HK-2 (cell line): ENCODE results near the gene KYNU.
A peak's percentile ranks its signal among the peaks of the same experiment; 100 is the strongest.
"Not testable (repeated sequence)": the region's sequence is repeated elsewhere in the genome, so short reads cannot be mapped to it uniquely, and the experiment has no call there.

Experiments
- DNase-seq: peaks from one replicate; pipeline ENCODE4 v3.0.0-alpha.2; 2018; ENCODE audit not compliant: unreplicated experiment

KYNU gene

DNA sequence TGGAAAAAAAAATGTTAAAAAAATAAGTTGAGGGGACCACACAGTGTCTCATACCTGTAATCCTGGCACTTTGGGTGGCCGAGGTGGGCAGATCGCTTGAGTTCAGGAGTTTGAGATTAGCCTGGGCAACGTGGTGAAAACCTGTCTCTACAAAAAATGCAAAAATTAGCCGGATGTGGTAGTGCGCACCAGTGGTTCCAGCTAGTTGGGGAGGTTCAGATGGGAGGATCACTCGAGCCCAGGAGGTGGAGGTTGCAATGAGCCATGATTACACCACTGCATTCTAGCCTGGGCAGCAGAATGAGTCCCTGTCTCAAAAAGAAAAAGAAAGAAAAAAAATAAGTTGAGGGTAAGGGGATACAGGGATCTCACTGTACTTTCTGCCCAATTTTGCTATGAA lies 6.1 kb upstream of the KYNU start:
- no peak for DNase-seq

- no peak for DNase-seq
Measured at GRCh38 chr2:142872882-142873724, 4.4 kb upstream of the KYNU start.

DNA sequence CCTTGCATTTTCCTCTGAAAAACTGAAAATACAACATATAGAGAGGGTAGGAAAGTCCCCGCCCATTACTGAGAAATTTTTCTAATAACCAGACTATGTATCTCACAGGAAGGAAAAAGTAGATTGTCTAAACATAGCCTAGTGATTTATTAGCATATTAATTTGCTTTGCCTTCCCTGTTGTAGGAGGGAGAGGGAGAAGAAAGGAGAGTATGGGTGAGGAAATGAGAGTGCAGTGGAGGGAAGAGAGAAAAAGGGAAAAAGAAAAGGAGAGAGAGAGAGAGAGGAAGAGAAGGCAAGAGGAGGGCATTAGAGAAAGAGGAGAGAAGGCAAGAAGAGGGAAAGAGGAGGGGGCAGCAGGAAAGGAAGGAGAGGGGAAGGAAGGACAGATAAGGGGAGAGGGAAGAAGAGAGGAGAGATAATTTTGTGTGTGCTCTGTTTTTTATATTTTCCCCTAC lies 3.6 kb upstream of the KYNU start:
- no peak for DNase-seq

- peak; percentile 28 for DNase-seq
Measured at GRCh38 chr2:142874293-142874814, 3.1 kb upstream of the KYNU start.

GRCh38 chr2:142875010-142875409 lies 2.5 kb upstream of the KYNU start:
- no peak for DNase-seq

GRCh38 chr2:142875652-142876051 lies 1.8 kb upstream of the KYNU start:
- no peak for DNase-seq

DNA sequence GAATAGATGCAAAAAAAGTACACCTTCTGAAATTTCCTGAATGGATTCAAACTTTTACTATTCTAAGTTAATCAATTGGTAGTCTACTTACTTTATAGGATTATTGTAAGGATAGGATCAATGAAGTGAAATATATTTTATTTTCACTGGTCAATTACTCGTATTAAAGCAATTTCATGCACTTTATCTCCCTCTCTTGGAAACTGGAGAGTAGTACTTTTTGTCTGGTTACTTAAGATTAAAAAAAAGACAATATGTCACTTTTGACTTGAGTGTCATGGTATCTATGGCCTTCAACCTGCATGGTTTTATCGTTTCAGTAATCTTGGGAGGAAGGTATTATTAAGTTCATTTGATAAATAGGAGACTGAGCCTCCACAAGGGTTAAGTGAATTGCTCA lies 1.0 kb upstream of the KYNU start:
- no peak for DNase-seq

DNA sequence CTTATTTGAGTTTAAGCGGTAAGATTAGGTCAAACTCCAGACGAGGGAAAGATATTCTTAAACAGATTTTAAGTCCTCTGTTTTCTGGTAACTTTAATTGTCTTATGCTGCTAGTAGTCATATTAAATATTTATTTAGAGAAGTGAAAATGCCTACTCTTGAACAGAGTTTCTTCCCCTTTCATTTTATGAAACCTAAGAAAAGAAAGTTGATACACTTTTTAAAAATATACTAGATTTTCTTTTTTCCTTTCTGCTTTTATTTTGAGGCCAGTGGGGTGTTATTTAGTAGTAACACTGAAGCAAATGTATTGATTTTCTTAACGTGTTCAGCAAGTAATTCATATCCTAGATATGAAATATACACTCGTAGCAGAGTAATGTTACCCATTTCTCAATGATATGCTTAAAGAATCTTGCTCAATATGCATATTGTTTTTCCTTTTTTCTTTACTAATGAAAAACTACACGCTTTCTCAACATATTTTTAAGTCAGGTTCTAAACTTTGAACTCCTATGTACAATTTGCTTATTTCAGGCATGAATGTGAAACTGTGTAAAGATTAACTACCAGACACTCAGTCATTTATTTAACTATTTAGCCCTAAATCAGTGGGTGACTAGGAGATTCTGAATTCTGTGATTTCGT lies 691 bp downstream of the KYNU start:
- no peak for DNase-seq

- DNase-seq: no peak
Measured at GRCh38 chr2:142879151-142879550, 1.7 kb downstream of the KYNU start.

GRCh38 chr2:142880279-142880678 lies 2.8 kb downstream of the KYNU start:
- no peak for DNase-seq

- DNase-seq: no peak
Measured at GRCh38 chr2:142881619-142882018, 4.2 kb downstream of the KYNU start.

- not testable (repeated sequence) for DNase-seq
Measured at GRCh38 chr2:142882500-142882899, 5.0 kb downstream of the KYNU start.

DNA sequence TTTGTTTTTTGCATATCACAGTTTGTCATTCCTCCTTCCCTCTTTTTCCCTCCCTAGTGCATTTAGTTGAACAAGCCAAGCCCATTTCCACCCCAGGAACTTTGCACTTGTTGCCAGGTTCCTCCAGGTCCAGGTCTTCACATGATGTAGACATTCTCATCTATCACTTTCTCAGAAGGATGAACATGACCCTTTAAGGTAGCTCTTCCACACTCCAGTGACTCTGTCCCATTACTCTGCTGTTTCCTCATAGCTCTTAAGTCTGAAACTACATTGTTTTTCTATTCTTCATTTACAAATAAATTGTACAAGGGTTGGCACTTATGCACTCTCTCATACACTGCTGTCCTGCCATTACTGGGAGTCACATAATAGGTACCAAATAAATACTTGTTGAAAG lies 6.1 kb downstream of the KYNU start:
- DNase-seq: no peak

DNA sequence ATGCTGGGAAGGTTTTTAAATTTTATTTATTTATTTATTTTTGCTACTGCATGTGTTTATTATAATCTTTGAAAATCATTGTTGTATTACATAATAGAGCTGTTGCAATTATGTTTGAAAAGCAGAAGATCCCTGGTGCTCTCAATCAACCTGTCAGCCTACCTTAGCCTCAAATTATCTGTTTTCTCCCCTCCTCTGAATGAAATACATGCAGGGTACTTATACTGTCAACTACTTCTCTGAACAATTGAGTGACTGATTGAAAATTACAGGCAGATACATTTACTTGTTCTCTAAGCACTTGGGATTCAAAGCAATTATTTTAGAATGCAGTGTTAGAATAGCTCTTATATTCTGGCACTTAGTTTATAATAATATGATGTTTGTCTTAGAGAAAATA lies 8.1 kb downstream of the KYNU start:
- no peak for DNase-seq

DNA sequence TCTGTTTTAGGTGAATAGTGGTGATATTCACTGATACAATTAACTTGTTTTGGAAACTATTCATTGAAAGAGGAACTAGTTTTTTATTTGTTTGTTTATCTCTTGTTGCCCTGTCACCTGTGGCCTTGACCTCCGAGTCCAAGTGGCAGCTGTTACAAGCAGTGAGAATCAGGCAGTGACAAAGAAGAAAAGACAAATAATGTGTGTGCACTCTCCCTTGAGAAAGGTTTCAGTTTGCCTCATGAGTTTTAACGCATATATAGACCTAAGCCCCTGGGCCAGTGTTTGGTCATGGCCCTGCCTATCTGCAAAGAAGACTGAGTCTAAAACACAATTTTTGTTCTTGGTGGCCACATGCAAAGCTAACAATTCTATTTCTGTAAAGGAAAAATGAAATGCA lies 15.3 kb downstream of the KYNU start:
- DNase-seq: no peak

DNA sequence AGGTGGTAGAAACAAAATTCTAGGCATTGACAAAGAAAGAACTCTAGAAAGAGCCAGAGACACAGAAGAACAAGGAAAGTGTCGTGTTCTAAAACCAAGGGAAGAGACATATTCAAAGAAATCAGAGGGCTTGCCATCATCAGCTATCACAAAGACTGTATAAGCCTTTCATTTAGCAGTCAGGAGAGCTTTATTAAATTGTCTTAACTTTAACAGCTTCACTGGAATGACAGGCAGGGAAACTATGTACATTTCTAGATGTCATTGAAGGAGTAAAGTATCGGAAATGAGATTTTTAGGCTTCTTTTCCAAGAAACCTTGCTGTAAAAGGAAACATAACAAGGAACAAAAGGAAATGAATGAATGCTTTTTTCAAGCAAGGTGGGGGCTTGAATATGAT lies 15.8 kb downstream of the KYNU start:
- no peak for DNase-seq

GRCh38 chr2:142897807-142898206 lies 20.3 kb downstream of the KYNU start:
- no peak for DNase-seq

- DNase-seq: not testable (repeated sequence)
Measured at GRCh38 chr2:142900327-142900726, 22.9 kb downstream of the KYNU start.

GRCh38 chr2:142901780-142902179 lies 24.3 kb downstream of the KYNU start:
- no peak for DNase-seq

GRCh38 chr2:142903726-142904125 lies 26.3 kb downstream of the KYNU start:
- not testable (repeated sequence) for DNase-seq

DNA sequence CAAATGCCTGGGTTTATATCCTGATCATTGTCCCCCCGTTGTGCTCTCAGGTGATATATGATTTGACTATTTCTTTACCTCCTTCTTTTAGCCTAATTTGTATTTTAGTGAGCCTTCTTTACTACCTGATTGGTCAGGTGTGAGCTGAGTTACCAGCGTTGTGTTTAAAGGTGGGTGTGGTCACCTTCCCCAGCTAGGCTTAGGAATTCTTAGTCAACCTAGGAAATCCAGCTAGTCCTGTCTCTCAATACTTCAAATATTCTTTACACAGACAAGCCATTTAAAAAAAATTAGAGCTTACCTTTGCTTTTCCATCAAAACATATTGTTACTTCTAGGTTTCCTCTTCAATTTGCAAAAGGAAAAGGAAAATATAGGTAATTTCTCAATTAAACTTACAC lies 30.2 kb downstream of the KYNU start:
- no peak for DNase-seq

DNA sequence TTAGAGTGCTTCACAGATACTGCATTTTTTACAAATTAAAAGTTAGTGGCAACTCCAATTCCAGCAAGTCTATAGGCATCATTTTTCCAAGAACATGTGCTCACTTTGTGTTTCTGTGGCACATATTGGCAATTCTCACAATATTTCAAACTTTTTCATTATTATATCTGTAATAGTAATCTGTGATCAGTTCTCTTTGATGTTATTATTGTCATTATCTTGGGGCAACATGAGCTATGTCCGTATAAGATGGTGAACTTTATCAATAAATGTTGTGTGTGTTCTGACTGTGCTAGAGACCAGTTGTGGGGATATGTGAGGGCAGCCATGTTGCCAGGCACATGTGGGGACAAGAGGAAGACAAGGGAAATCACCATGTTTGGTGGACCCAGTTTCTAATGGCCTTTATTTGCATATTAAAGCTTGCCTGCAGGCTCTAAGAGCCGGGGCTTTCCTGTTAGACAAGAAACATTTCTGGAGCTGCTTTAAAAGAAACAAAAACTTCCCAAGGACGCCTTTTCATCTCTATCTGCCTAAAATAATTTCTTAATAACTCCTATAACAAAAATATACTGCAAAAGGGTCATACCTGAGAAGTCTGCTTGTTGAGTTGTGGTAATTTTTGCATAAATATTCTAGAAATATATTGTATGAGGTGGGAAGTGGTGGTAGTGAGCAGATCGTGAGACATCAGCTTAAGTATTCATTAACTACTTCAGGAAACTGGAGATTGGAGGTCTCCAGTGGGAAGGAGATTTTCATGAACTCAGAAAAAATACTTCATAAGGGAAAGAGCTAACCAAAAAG lies 37.2 kb downstream of the KYNU start:
- no peak for DNase-seq
